NK-92 (cell line): ENCODE data around the gene SFTPD.

Experiments
- DNase-seq: peaks from one replicate; lab custom pipeline; 2025; ENCODE audit not compliant: unreplicated experiment; lab: John Stamatoyannopoulos, UW

The SFTPD gene

DNA sequence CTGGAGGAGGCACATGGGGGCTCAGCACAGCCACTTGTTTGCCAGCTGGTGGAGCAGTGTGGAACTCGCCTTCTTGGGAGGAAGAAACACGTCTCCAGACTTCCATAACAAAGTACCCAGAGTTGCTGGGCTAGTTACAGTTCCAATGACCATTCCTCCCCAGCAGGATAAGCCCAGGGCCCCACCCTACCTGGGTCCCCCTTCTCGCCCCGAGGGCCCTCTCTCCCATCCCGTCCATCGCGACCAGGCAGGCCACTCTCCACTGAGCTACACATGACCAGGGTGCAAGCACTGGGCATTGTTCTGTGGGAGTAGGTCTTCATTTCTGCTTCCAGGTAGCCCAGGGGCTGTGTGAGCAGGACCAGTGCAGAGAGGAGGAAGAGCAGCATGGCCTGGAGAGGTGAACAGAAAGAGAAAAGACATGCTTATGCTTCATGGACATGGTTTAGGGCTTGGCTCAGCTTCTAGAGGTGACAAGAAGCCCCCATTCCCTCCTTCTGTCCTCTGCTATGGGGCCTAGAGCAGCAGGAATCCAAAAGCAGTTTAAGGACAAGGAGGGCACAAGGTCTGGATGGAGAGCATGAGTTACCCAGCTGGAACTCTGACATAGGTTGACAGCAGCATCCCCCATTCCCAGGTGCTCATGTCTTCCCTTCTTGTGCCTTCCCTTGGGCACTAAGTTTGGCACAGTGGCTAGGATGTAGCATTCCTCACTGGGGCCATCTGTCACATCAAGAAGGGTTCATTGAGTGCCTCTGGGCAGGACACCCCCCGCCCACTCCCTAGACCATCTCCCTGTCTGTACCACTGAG, 2.4 kb downstream of the SFTPD start:
- no peak for DNase-seq

GRCh38 chr10:79944428-79945395, 4.2 kb downstream of the SFTPD start:
- no peak for DNase-seq

GRCh38 chr10:79943871-79944270, 5.0 kb downstream of the SFTPD start:
- no peak for DNase-seq

DNA sequence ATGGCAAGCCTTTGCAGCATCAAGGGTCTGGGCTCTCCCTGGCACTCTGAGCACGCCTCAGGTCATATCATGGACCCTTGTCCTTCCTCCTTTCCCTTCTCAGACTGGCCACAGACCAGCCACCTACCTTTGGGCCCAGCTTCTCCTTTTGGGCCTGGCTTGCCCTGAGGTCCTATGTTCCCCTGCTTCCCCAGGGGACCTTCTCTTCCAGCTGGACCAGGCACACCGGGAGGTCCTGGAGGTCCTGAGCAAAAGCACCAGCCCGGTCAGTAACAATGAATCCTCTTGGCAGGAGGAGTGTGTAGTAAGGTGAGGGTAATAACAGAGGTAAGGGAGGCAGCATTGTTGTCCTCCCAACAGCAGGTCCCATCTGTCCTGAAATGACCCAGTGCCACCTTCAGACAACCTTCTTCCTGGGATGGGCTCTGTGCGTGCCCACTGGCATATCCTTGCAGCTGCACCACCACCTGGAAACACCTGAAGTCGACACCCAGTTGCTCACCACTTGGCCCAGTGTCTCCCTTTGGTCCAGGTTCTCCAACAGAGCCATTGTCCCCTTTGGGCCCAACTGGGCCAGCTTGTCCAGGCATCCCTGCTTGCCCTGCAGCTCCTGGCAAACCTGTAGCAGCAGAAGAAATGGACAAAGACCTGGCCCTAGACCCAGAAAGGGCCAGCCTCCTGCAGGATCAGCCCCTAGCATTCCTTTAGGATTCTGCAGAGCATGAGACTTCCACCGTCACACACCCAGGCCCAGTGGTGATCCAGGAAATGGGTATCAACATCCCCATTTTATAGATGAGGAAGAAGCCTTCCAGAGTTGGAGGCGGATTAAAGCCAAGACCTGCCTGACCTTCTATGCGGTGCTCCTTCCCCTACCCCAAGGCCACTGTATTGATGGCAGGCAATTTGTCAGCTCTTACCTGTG, 6.4 kb downstream of the SFTPD start:
- no peak for DNase-seq

GRCh38 chr10:79941585-79942210, 7.2 kb downstream of the SFTPD start:
- DNase-seq, result no peak

DNA sequence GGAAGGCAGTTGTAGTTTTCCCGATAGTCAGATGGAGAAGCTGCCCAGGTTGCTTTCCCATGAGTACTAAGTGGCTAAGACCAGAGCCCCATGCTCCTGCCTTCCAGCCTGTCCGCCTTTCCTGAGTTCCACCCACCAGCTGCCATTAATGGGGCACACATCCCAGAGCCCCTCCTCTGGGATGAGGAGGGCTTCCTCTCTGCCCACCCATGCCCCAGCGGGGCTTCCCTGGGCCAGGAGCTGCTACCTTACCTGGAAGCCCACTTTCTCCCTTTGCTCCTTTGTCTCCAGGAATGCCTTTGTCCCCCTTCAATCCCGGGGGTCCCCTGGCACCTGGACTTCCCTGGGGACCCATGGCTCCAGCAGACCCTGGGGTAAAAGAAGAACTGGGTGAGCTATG, 7.8 kb downstream of the SFTPD start:
- no peak for DNase-seq

DNA sequence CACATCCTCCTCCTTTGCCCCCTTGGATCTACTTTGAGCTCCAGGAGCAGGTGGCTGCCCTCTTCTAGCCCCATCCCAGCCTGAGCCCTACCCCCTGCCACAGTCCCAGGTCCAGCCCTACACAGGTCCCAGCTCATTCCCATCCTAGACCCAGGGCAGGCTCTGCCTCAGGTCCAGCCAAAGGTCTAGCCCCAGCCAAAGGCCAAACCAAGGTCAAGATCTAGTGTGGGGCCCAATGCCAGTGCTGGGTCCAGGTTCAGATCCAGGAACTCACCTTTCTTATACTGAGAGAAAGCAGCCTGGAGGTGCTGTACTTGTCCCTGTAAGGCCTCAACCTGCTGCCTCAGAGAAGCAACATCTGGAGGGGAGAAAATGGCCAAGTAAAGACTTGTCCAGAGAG, 8.5 kb downstream of the SFTPD start:
- no peak for DNase-seq

GRCh38 chr10:79939969-79940368, 8.9 kb downstream of the SFTPD start:
- no peak for DNase-seq

GRCh38 chr10:79938728-79939406, 10.0 kb downstream of the SFTPD start:
- DNase-seq, result no peak

DNA sequence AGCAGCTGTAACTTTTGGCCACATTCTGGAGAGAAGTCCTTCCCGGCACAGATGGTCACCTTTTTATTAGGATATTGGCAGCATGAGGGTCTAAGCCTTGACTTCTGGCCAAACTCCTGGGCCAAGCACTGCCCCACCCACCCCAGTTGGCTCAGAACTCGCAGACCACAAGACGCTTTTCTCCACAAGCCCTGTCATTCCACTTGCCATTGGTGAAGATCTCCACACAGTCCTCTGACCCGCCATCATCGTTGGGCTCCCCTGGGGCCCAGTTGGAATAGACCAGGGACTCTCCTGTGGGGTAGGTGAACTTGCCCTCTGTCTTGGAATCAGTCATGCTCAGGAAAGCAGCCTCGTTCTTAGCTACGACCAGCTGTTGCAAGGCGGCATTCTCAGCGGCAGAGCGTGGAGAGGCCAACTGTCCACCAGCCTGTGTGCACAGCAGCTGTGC, 11.2 kb downstream of the SFTPD start:
- DNase-seq, result no peak

DNA sequence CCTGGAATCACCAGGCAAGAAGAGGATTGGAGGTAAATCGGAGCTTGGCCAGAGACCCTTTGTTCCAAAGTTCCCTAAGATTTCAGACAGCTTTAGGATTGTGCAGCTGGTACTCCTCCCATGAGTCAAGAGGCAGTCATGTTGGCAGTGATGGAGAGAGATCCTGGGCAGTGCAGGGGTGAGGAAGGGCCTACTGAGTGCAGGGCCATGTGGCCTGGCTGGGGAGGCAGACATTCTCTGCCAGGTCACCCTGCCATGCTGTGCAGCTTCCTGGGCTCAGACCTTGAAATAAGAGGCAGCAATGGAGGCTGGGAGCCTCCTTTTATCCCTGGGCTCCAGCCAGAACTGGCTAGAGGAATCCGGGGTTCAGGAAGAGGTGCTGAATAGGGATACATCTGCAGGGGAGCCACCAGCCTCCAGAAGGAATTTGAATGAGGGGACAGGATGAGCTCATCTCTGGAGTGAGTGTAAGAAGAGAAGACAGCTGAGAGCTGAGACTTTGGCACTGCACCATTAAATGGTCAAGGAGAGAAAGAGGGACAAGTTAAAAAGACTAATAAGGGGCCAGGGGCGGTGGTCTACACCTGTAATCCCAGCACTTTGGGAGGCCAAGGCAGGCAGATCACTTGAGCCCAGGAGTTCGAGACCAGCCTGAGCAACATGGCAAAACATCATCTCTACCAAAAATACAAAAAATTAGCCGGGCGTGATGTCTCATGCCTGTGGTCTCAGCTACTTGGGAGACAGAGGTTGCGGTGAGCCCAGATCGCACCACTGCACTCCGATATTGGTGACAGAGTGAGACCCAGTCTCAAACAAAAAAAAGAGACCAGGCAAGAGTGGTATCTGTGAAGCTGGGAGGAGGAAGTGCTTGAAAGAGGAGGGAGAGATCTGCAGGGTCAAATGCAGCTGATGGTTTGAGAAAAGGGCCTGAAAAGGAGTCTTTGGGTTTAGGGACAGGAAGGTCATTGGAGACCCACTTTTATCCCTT, 12.0 kb downstream of the SFTPD start:
- no peak for DNase-seq

DNA sequence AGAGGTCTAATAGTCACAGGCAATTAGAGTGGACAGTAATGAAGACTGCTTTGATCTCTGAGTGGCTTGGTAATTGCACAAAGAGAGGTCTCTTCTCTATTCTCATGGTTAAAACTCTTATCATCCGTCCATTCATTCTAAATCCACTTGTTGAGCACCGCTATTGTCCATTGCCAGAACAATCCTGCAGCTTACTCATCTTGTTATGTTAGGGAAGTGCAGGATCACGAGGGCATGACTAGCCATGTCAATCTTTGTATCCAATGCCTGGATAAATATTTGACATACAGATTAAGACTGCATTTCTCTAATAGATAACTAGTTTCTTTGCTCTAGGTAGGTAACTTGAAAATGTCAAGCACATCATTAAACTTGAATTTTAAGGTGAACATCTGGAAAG, 14.9 kb downstream of the SFTPD start:
- no peak for DNase-seq

DNA sequence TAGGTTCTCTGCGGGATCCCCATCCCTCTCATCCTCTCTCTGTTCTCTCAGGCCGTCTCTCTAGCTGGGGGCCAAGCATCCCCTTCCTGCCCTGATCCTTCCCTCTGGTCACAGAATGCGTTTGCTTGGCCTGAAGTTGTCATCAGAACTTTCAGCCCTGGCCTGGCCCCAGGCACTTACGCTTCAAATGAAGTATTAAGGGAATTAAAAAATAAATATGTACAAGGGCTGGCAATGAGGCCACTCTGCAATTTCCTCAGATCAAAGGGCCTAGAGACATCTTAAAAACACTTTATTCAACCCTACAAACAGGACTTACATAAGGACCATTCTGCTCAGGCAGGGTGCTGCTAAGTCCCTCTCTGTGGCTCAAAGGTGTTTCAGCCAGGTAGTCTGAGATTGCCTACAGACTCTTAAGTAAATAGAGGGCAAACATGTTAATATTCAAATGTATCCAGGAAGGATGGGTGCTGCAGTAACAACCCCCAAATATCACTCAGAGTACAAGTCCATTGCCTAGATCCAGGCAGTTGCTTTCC, 16.0 kb downstream of the SFTPD start:
- no peak for DNase-seq

GRCh38 chr10:79932307-79932706, 16.6 kb downstream of the SFTPD start:
- DNase-seq, result no peak

GRCh38 chr10:79930751-79931150, 18.2 kb downstream of the SFTPD start:
- DNase-seq, result no peak

DNA sequence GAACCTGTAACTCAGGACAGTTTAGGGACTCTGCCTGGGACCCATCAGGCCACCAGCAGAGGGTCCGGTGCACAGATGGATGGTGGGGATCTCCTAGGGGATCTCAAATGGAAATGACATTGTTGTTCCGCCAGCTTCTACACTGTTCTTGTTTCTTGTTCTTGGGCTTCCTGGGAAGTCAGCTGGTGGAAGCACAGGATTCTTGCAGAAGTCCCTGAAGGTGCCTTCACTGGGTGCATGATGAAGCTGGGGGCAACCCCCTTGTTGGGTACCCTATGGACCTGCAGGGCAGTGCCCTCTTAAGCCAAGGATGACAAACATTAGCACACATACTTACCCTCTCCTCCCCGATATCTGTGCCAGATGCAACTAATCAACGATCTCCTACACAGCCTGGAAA, 18.6 kb downstream of the SFTPD start:
- DNase-seq, result no peak

GRCh38 chr10:79929409-79929904, 19.4 kb downstream of the SFTPD start:
- DNase-seq, result no peak

GRCh38 chr10:79928028-79928583, 20.8 kb downstream of the SFTPD start:
- no peak for DNase-seq
